PC-9 (cell line): ENCODE measurements around the gene KDM4C. TPM values are rescaled to one million over a fixed set of nuclear protein-coding genes. Genes with fewer than 3 reads are reported as not detected.

ENCODE experiments used
- BruUV-seq: library from RNA; stranded (reverse); fragments of 400-500 nt; replicated peaks from 2 replicates; lab custom pipeline; 2021; lab: Mats Ljungman, UMichigan
- CTCF ChIA-PET: fragments of 300-600 bp; sonication (Branson Sonifier 250); formaldehyde crosslinking; loops from one replicate; lab custom pipeline; 2022; ENCODE audit warnings: antibody characterized with exemption; lab: Charles Lee
- POLR2A ChIA-PET: fragments of 300-600 bp; sonication (Branson Sonifier 250); formaldehyde crosslinking; loops from one replicate; lab custom pipeline; 2022; ENCODE audit warnings: antibody characterized with exemption; ENCODE audit not compliant: unreplicated experiment; lab: Charles Lee
- DNase-seq, 2 experiments: peaks; one replicate each; pipeline versions ENCODE4 v3.0.0 to v3.0.0-alpha.2; 2015 to 2022; ENCODE audit warnings: mixed read lengths in 1 of 2
- H2AFZ ChIP-seq: fragments of 200-600 bp; sonication (generic); 2 replicates; pipeline ENCODE4 v1.8.1; 2017; ENCODE audit warnings: antibody characterized with exemption
- H3F3A ChIP-seq: fragments of 200-600 bp; sonication (generic); 2 replicates; pipeline ENCODE4 v1.8.1; 2017; ENCODE audit warnings: antibody characterized with exemption, mild to moderate bottlenecking, low read depth; ENCODE audit not compliant: insufficient read depth
- H3K27ac ChIP-seq: fragments of 200-600 bp; sonication (generic); 2 replicates; pipeline ENCODE4 v1.6.1; 2016; ENCODE audit warnings: mixed run types
- H3K27me3 ChIP-seq: fragments of 200-600 bp; sonication (generic); 2 replicates; pipeline ENCODE4 v1.6.1; 2016; ENCODE audit warnings: low read depth, mixed run types; ENCODE audit not compliant: insufficient read depth
- H3K36me3 ChIP-seq: fragments of 200-600 bp; sonication (generic); 2 replicates; pipeline ENCODE4 v1.6.1; 2016; ENCODE audit warnings: low read depth, mixed run types
- H3K4me1 ChIP-seq: fragments of 200-600 bp; sonication (generic); replicated peaks from 2 replicates; pipeline ENCODE4 v1.6.1; 2016; ENCODE audit warnings: mixed run types; ENCODE audit not compliant: insufficient read depth
- H3K4me2 ChIP-seq: fragments of 200-600 bp; sonication (generic); 2 replicates; pipeline ENCODE4 v1.6.1; 2017; ENCODE audit warnings: mixed run types
- H3K4me3 ChIP-seq: fragments of 200-600 bp; sonication (generic); 2 replicates; pipeline ENCODE4 v1.6.1; 2016; ENCODE audit warnings: mixed run types
- H3K79me2 ChIP-seq: fragments of 200-600 bp; sonication (generic); 2 replicates; pipeline ENCODE4 v1.6.1; 2017; ENCODE audit warnings: low read depth, mixed run types
- H3K9me2 ChIP-seq: fragments of 200-600 bp; sonication (generic); 2 replicates; pipeline ENCODE4 v1.8.1; 2017; ENCODE audit warnings: mild to moderate bottlenecking; ENCODE audit not compliant: insufficient read depth
- H3K9me3 ChIP-seq: fragments of 200-600 bp; sonication (generic); 2 replicates; pipeline ENCODE4 v1.8.1; 2016; ENCODE audit warnings: low read depth; ENCODE audit not compliant: insufficient read depth
- H4K20me1 ChIP-seq: fragments of 200-600 bp; sonication (generic); 2 replicates; pipeline ENCODE4 v1.8.1; 2017; ENCODE audit not compliant: insufficient read depth
- EZH2 ChIP-seq: fragments of 200-600 bp; sonication (generic); IDR thresholded peaks from 2 replicates; pipeline ENCODE4 v1.8.0; 2017; ENCODE audit warnings: antibody characterized with exemption, low read depth
- intact Hi-C: fragments of 100-400 bp; cut with micrococcal nuclease; formaldehyde crosslinking; loops from one replicate; pipeline ENCODE4 v1.10.0; 2022; ENCODE audit not compliant: unreplicated experiment
- total RNA-seq: library from RNA; stranded (reverse); gene quantifications from 2 replicates; pipeline ENCODE4 v1.2.3, GENCODE V29; 2021
- TF ChIP-seq, protein P1 (sequence below): fragments of 200-600 bp; sonication (generic); conservative IDR thresholded peaks from 2 replicates; pipeline ENCODE4 v1.6.1; 2017; ENCODE audit warnings: mixed run types, antibody characterized with exemption, mild to moderate bottlenecking, moderate library complexity

Gene KDM4C
- total RNA-seq, 1 experiment from 2014 or later, result 12.9 TPM

GRCh38 chr9:7071916-7072315 is 314.1 kb downstream of the KDM4C start:
- TF ChIP-seq EZH2, result no peak
- TF ChIP-seq, protein P1, sequence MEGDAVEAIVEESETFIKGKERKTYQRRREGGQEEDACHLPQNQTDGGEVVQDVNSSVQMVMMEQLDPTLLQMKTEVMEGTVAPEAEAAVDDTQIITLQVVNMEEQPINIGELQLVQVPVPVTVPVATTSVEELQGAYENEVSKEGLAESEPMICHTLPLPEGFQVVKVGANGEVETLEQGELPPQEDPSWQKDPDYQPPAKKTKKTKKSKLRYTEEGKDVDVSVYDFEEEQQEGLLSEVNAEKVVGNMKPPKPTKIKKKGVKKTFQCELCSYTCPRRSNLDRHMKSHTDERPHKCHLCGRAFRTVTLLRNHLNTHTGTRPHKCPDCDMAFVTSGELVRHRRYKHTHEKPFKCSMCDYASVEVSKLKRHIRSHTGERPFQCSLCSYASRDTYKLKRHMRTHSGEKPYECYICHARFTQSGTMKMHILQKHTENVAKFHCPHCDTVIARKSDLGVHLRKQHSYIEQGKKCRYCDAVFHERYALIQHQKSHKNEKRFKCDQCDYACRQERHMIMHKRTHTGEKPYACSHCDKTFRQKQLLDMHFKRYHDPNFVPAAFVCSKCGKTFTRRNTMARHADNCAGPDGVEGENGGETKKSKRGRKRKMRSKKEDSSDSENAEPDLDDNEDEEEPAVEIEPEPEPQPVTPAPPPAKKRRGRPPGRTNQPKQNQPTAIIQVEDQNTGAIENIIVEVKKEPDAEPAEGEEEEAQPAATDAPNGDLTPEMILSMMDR, result no peak
- DNase-seq, result no peak
- Histone ChIP-seq H3K4me3 (no peak overlapping the region), H3K4me2 (no peak overlapping the region), H3K9me3 (no peaks in the 10 kb centered on the region), H3K27me3 (no peaks in the 10 kb centered on the region), H3K9me2 (no peaks in the 10 kb centered on the region), H3K79me2 (no peaks in the 10 kb centered on the region), H3F3A (no peaks in the 10 kb centered on the region), H4K20me1 (no peaks in the 10 kb centered on the region), H3K27ac (no peak overlapping the region), H3K4me1 (no peaks in the 10 kb centered on the region), H3K36me3 (no peaks in the 10 kb centered on the region), H2AFZ (no peak overlapping the region)
- intact Hi-C loops, result no loop called here
- ChIA-PET POLR2A (no interaction called here), CTCF (no interaction called here)
- no TSS peak for BruUV-seq

DNA sequence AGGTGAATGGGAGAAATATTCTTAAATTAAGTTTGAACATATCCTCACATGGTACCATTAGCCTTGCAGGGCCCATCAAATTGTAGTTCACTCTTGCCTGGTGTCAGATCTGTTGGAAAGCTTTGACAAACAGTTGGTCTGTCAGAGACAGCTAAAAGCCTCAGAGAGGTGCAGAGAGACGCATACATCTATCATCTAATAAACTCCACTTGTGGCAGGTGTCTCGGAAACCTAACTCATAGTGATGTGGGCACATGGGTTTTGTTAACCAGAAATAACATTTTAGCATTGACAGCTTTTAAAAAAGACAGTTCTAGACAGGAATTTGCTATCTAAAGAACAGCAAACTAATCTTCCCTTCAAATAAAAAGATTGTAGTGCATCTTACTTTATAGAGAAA is 315.9 kb downstream of the KDM4C start:
- no peak overlapping the region for H3K27ac ChIP-seq
- ChIA-PET POLR2A (no interaction called here), CTCF (no interaction called here)
- no peak overlapping the region for H3K4me2 ChIP-seq
- H3K9me3 ChIP-seq, result no peaks in the 10 kb centered on the region
- H3F3A ChIP-seq, result no peaks in the 10 kb centered on the region
- no peaks in the 10 kb centered on the region for H3K79me2 ChIP-seq
- H3K9me2 ChIP-seq, result no peaks in the 10 kb centered on the region
- no peak for DNase-seq
- no peaks in the 10 kb centered on the region for H4K20me1 ChIP-seq
- no peaks in the 10 kb centered on the region for H3K27me3 ChIP-seq
- H3K4me1 ChIP-seq, result no peaks in the 10 kb centered on the region
- intact Hi-C loops, result no loop called here
- H3K36me3 ChIP-seq, result no peaks in the 10 kb centered on the region
- no peak overlapping the region for H3K4me3 ChIP-seq
- no TSS peak for BruUV-seq
- TF ChIP-seq EZH2, result no peak
- TF ChIP-seq, protein P1, result no peak
- no peak overlapping the region for H2AFZ ChIP-seq

DNA sequence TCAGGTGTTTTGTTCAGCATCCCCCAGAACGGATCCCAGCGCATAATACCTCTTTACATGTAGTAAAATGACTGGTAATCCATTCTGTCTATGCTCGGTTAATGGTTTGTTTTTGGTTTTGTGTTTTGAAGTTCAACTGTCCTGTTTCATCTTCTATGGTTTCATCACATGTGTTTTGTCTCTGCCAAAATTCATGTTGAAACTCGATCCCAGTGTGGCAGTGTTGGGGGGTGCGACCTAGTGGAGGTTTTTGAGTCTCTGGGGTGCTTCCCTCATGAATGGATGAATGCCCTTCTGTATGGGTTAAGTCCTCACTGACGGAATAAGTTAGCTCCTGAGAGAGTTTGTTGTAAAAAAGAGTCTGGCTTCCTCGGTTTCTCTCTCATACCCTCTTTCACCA is 317.4 kb downstream of the KDM4C start:
- CTCF ChIA-PET, result no interaction called here
- H3K9me2 ChIP-seq, result no peaks in the 10 kb centered on the region
- no peaks in the 10 kb centered on the region for H3K36me3 ChIP-seq
- no peak for TF ChIP-seq EZH2
- TF ChIP-seq, protein P1, result no peak
- H3K27me3 ChIP-seq, result no peaks in the 10 kb centered on the region
- POLR2A ChIA-PET, result no interaction called here
- no peak overlapping the region for H3K4me2 ChIP-seq
- no peaks in the 10 kb centered on the region for H3K4me1 ChIP-seq
- no TSS peak for BruUV-seq
- no peaks in the 10 kb centered on the region for H4K20me1 ChIP-seq
- no peak for DNase-seq
- no peak overlapping the region for H3K4me3 ChIP-seq
- no peaks in the 10 kb centered on the region for H3F3A ChIP-seq
- H3K27ac ChIP-seq, result no peak overlapping the region
- H2AFZ ChIP-seq, result no peak overlapping the region
- no peaks in the 10 kb centered on the region for H3K9me3 ChIP-seq
- H3K79me2 ChIP-seq, result no peaks in the 10 kb centered on the region
- intact Hi-C loops, result no loop called here
